Fibroblast of villous mesenchyme (primary cell): ENCODE data around the gene OSBP2. TPM values are rescaled to one million over a fixed set of nuclear protein-coding genes. Genes with fewer than 3 reads are reported as not detected.

Experiments
- DNase-seq: peaks from one replicate; pipeline ENCODE4 v3.0.0-alpha.2; 2010; ENCODE audit warnings: low read depth
- H3K4me3 ChIP-seq: 2 replicates; pipeline ENCODE4 v1.5.1; 2011; ENCODE audit warnings: low read depth, mild to moderate bottlenecking, low read length
- CTCF ChIP-seq: IDR thresholded peaks from 2 replicates; pipeline ENCODE4 v1.5.1; 2012; ENCODE audit warnings: low read depth, mild to moderate bottlenecking, low read length; ENCODE audit not compliant: insufficient read depth
- total RNA-seq: library from RNA; depleted of rRNA; stranded (reverse); fragments of >200 nt; gene quantifications from 2 replicates; pipeline ENCODE4 v1.2.3, GENCODE V29; 2012

The OSBP2 gene
- total RNA-seq, 1 donor = 0.43 TPM

GRCh38 chr22:30931541-30932300 is 237.0 kb downstream of the OSBP2 start:
- no peak overlapping the region for H3K4me3 ChIP-seq
- no peak for TF ChIP-seq CTCF
- DNase-seq = no peak

GRCh38 chr22:30932661-30933060 is 238.0 kb downstream of the OSBP2 start:
- no peak for DNase-seq
- TF ChIP-seq CTCF = no peak
- no peak overlapping the region for H3K4me3 ChIP-seq

GRCh38 chr22:30933457-30933856 is 238.8 kb downstream of the OSBP2 start:
- TF ChIP-seq CTCF = no peak
- DNase-seq = no peak
- no peak overlapping the region for H3K4me3 ChIP-seq

GRCh38 chr22:30934053-30934452 is 239.4 kb downstream of the OSBP2 start:
- TF ChIP-seq CTCF = no peak
- no peak for DNase-seq
- H3K4me3 ChIP-seq = no peak overlapping the region

- H3K4me3 ChIP-seq = no peak overlapping the region
- no peak for TF ChIP-seq CTCF
- no peak for DNase-seq
These were observed 246.2 kb downstream of the OSBP2 start for GRCh38 chr22:30940685-30941362.

GRCh38 chr22:30941363-30941740 is 246.7 kb downstream of the OSBP2 start:
- H3K4me3 ChIP-seq = no peak overlapping the region
- TF ChIP-seq CTCF = no peak
- no peak for DNase-seq

- H3K4me3 ChIP-seq = no peak overlapping the region
- TF ChIP-seq CTCF = no peak
- DNase-seq = no peak
These were observed 248.7 kb downstream of the OSBP2 start for GRCh38 chr22:30943368-30943767.
